CD14-positive monocyte (primary cell): Measurements from ENCODE around the gene TRPV5. TPM values are rescaled to one million over a fixed set of nuclear protein-coding genes. Genes with fewer than 3 reads are reported as not detected.

Source experiments
- DNase-seq, 3 donors: peaks; one replicate each; pipeline ENCODE4 v3.0.0-alpha.2; 2011 to 2022
- H2AFZ ChIP-seq: 2 replicates; pipeline ENCODE4 v1.6.0; 2012; ENCODE audit warnings: mild to moderate bottlenecking, low read depth, low read length, inconsistent platforms; ENCODE audit not compliant: insufficient read depth, poor library complexity, severe bottlenecking
- H3K27ac ChIP-seq, 2 donors: 1 replicate in 1 of 2; 2 replicates in 1 of 2; pipeline ENCODE4 v1.5.1; 2012 to 2013; ENCODE audit warnings: low read length in 2 of 2, control low read depth in 1 of 2, inconsistent platforms in 1 of 2, low read depth in 1 of 2, mild to moderate bottlenecking in 1 of 2
- H3K27me3 ChIP-seq, 2 donors: one replicate each; pipeline versions ENCODE4 v1.6.0 to v1.6.1; 2011 to 2013; ENCODE audit warnings: low read length in 2 of 2; ENCODE audit not compliant: control insufficient read depth in 2 of 2, insufficient read depth in 2 of 2
- H3K36me3 ChIP-seq, 2 donors: replicated peaks in 1 of 2; 1 replicate in 1 of 2; 2 replicates in 1 of 2; pipeline versions ENCODE4 v1.5.1 to v1.6.1; 2012 to 2013; ENCODE audit warnings: low read length in 2 of 2, control low read depth in 1 of 2, inconsistent platforms in 1 of 2, mild to moderate bottlenecking in 1 of 2; ENCODE audit not compliant: insufficient read depth in 2 of 2, control insufficient read depth in 1 of 2
- H3K4me1 ChIP-seq, 2 donors: 1 replicate in 1 of 2; 2 replicates in 1 of 2; pipeline versions ENCODE4 v1.5.1 to v1.6.1; 2012 to 2013; ENCODE audit warnings: low read length in 2 of 2, control low read depth in 1 of 2, inconsistent platforms in 1 of 2, mild to moderate bottlenecking in 1 of 2, moderate library complexity in 1 of 2; ENCODE audit not compliant: insufficient read depth in 2 of 2, control insufficient read depth in 1 of 2
- H3K4me2 ChIP-seq: replicated peaks from 2 replicates; pipeline ENCODE3; 2012; ENCODE audit warnings: low read length, moderate library complexity, mild to moderate bottlenecking; ENCODE audit not compliant: poor library complexity, severe bottlenecking; ENCODE audit errors: extremely low read depth
- H3K4me3 ChIP-seq, 3 experiments: fragments of 200-600 bp in 1 of 3; sonication (generic) in 1 of 3; replicated peaks in 1 of 3; 1 replicate in 2 of 3; 2 replicates in 1 of 3; pipeline ENCODE4 v1.5.1; 2011 to 2013; ENCODE audit warnings: low read length in 3 of 3, mild to moderate bottlenecking in 3 of 3, control low read depth in 2 of 3, low read depth in 2 of 3, inconsistent platforms in 1 of 3, moderate library complexity in 1 of 3
- H3K79me2 ChIP-seq: 2 replicates; pipeline ENCODE4 v1.6.0; 2012; ENCODE audit warnings: mild to moderate bottlenecking, control low read depth, inconsistent platforms, low read length, moderate library complexity; ENCODE audit not compliant: insufficient read depth
- H3K9ac ChIP-seq: 2 replicates; pipeline ENCODE4 v1.6.0; 2017; ENCODE audit warnings: low read length, mild to moderate bottlenecking; ENCODE audit not compliant: insufficient read depth, poor library complexity, severe bottlenecking
- H3K9me3 ChIP-seq, 2 donors: replicated peaks in 1 of 2; 1 replicate in 1 of 2; 2 replicates in 1 of 2; pipeline versions ENCODE4 v1.5.1 to v1.6.1; 2012 to 2013; ENCODE audit warnings: low read length in 2 of 2, control low read depth in 1 of 2; ENCODE audit not compliant: control insufficient read depth in 1 of 2, insufficient read depth in 1 of 2
- H4K20me1 ChIP-seq: 2 replicates; pipeline ENCODE4 v1.6.0; 2012; ENCODE audit warnings: mild to moderate bottlenecking, low read length, control low read depth, moderate library complexity; ENCODE audit not compliant: insufficient read depth
- H3K27ac Mint-ChIP-seq, 7 donors: one replicate each; pipeline ENCODE4 v1.8.0; 2020; ENCODE audit warnings: mild to moderate bottlenecking in 7 of 7, mixed read lengths in 7 of 7, moderate library complexity in 6 of 7, inconsistent platforms in 2 of 7
- H3K27me3 Mint-ChIP-seq, 3 donors: one replicate each; pipeline ENCODE4 v1.8.0; 2021 to 2022; ENCODE audit warnings: low read depth in 3 of 3, mild to moderate bottlenecking in 3 of 3, mixed read lengths in 3 of 3, moderate library complexity in 3 of 3, inconsistent platforms in 1 of 3
- H3K36me3 Mint-ChIP-seq, 2 donors: one replicate each; pipeline ENCODE4 v1.8.0; 2020; ENCODE audit warnings: mixed read lengths in 2 of 2, inconsistent platforms in 1 of 2, mild to moderate bottlenecking in 1 of 2
- H3K4me1 Mint-ChIP-seq: one replicate; pipeline ENCODE4 v1.8.0; 2020; ENCODE audit warnings: mild to moderate bottlenecking, mixed read lengths
- H3K4me3 Mint-ChIP-seq, 2 donors: one replicate each; pipeline ENCODE4 v1.8.0; 2020; ENCODE audit warnings: mild to moderate bottlenecking in 2 of 2, mixed read lengths in 2 of 2, moderate library complexity in 1 of 2
- H3K9me3 Mint-ChIP-seq, 7 donors: one replicate each; pipeline ENCODE4 v1.8.0; 2020 to 2022; ENCODE audit warnings: mixed read lengths in 7 of 7, mild to moderate bottlenecking in 6 of 7, moderate library complexity in 6 of 7, inconsistent platforms in 2 of 7
- CTCF ChIP-seq: fragments of 200-600 bp; IDR thresholded peaks from one replicate; pipeline ENCODE4 v1.8.0; 2022; ENCODE audit warnings: antibody characterized with exemption, mild to moderate bottlenecking
- WGBS: methylation state at CpG from one replicate; pipeline ENCODE4 v1.1.5; 2013; ENCODE audit warnings: missing lambda C conversion rate; ENCODE audit not compliant: insufficient coverage; 5-methylcytosine and 5-hydroxymethylcytosine counted together
- intact Hi-C, 2 donors: fragments of 100-400 bp; cut with micrococcal nuclease; formaldehyde crosslinking; loops; one replicate each; pipeline versions ENCODE4 v1.15.0 to v1.15.1; 2023
- polyA plus RNA-seq, 3 donors: library from polyadenylated mRNA; depleted of rRNA in 1 of 3; unstranded in 2 of 3; stranded (reverse) in 1 of 3; fragments of 300-500 nt in 2 of 3; fragments of >200 nt in 1 of 3; fragmentation: Illumina TruSeq in 2 of 3; gene quantifications; 1 replicate in 2 of 3; 2 replicates in 1 of 3; pipeline ENCODE4 v1.2.3, GENCODE V29; 2012 to 2021

Gene TRPV5
- polyA plus RNA-seq, 3 donors: not detected

DNA sequence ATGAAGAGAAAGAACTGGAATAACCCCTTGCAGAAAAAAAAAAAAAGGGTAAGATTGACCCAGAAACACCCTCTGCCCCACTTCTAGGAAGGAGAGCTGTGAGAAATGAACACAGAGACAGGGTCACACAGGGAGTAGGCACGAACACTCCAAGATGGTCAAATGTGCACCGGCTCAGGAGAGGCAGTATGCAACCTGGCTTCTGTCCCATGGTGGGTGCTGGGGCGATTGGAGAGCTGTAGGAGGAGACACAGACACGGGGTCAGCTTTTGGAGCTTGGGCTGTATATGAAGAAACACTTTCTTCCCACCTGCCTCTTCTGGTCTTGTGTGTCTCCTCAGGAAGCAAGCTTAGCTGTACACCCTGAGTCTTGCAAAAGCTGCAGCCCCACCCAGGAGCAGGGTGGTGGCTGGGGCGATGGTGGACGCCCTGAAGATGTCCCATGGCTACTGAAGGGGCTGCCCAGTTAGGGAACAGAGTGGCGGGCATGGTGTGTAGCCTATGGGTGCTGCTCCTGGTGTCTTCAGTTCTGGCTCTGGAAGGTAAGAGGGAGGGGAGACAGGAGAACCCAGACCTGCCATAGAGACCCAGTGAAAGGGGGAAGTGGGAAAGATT lies 70.7 kb downstream of the TRPV5 start:
- intact Hi-C loops: no loop called here
- Histone ChIP-seq H3K4me3 (no peak overlapping the region), H2AFZ (no peak overlapping the region), H3K9me3 (no peaks in the 10 kb centered on the region), H3K9ac (no peak overlapping the region), H3K27ac (no peak overlapping the region), H3K27me3 (no peaks in the 10 kb centered on the region), H4K20me1 (no peaks in the 10 kb centered on the region), H3K36me3 (peaks cover 16 to 36% of the 10 kb centered on the region in 2 donors), H3K4me2 (no peak overlapping the region), H3K79me2 (no peaks in the 10 kb centered on the region), H3K4me1 (peaks cover 12% of the 10 kb centered on the region in 2 donors)
- H3K9me3 Mint-ChIP-seq: no peaks in the 10 kb centered on the region
- no peaks in the 10 kb centered on the region for H3K27me3 Mint-ChIP-seq
- H3K4me3 Mint-ChIP-seq: no peak overlapping the region
- H3K27ac Mint-ChIP-seq: peak overlapping the region in 2 of 7 donors; percentile 0 to 31
- peaks cover 34 to 35% of the 10 kb centered on the region in 2 donors for H3K36me3 Mint-ChIP-seq
- DNase-seq: no peak
- TF ChIP-seq CTCF: no peak
- 93% methylated on average over 5 of the region's 7 CpGs for WGBS
- peaks cover 25% of the 10 kb centered on the region for H3K4me1 Mint-ChIP-seq

- Mint-ChIP-seq H3K27ac (no peak overlapping the region), H3K4me3 (no peak overlapping the region), H3K9me3 (no peaks in the 10 kb centered on the region), H3K36me3 (peaks cover 32 to 35% of the 10 kb centered on the region in 2 donors), H3K4me1 (peaks cover 25% of the 10 kb centered on the region), H3K27me3 (no peaks in the 10 kb centered on the region)
- Histone ChIP-seq H3K4me2 (no peak overlapping the region), H4K20me1 (no peaks in the 10 kb centered on the region), H3K27ac (no peak overlapping the region), H3K9me3 (no peaks in the 10 kb centered on the region), H3K27me3 (no peaks in the 10 kb centered on the region), H3K79me2 (no peaks in the 10 kb centered on the region), H3K36me3 (peaks cover 16 to 36% of the 10 kb centered on the region in 2 donors), H3K4me1 (peaks cover 12% of the 10 kb centered on the region in 2 donors), H3K4me3 (no peak overlapping the region), H2AFZ (no peak overlapping the region), H3K9ac (no peak overlapping the region)
- intact Hi-C loops: no loop called here
- 100% methylated on average over 1 of the region's 4 CpGs for WGBS
- TF ChIP-seq CTCF: no peak
- DNase-seq: no peak
Measured at GRCh38 chr7:142862351-142862750, 71.2 kb downstream of the TRPV5 start.
